ENCODE results near the gene NPTX2.

NPTX2 gene

GRCh38 chr7:98619450-98620321 lies 2.6 kb downstream of the NPTX2 start:
- DNase-seq, result no peak

GRCh38 chr7:98621573-98622482 lies 4.7 kb downstream of the NPTX2 start:
- no peak for DNase-seq

GRCh38 chr7:98622926-98623325 lies 5.8 kb downstream of the NPTX2 start:
- DNase-seq, result no peak

GRCh38 chr7:98624846-98625420 lies 7.8 kb downstream of the NPTX2 start:
- no peak for DNase-seq

GRCh38 chr7:98626460-98627412 lies 9.7 kb downstream of the NPTX2 start:
- DNase-seq, result no peak

- DNase-seq, result no peak
Measured at GRCh38 chr7:98627413-98627790, 10.3 kb downstream of the NPTX2 start.

GRCh38 chr7:98628418-98628817 lies 11.3 kb downstream of the NPTX2 start:
- DNase-seq, result no peak

- no peak for DNase-seq
Measured at GRCh38 chr7:98629001-98629431, 11.9 kb downstream of the NPTX2 start.

GRCh38 chr7:98630149-98630548 lies 13.1 kb downstream of the NPTX2 start:
- DNase-seq, result no peak

- DNase-seq, result no peak
Measured at GRCh38 chr7:98630770-98631169, 13.7 kb downstream of the NPTX2 start.

- no peak for DNase-seq
Measured at GRCh38 chr7:98638853-98639252, 21.8 kb downstream of the NPTX2 start.

- DNase-seq, result no peak
Measured at GRCh38 chr7:98640375-98640774, 23.3 kb downstream of the NPTX2 start.

GRCh38 chr7:98641646-98642500 lies 24.8 kb downstream of the NPTX2 start:
- no peak for DNase-seq

- no peak for DNase-seq
Measured at GRCh38 chr7:98643236-98643985, 26.3 kb downstream of the NPTX2 start.

- no peak for DNase-seq
Measured at GRCh38 chr7:98646465-98646864, 29.4 kb downstream of the NPTX2 start.

GRCh38 chr7:98647326-98647725 lies 30.2 kb downstream of the NPTX2 start:
- DNase-seq, result no peak

GRCh38 chr7:98651760-98652159 lies 34.7 kb downstream of the NPTX2 start:
- no peak for DNase-seq

GRCh38 chr7:98653601-98654310 lies 36.7 kb downstream of the NPTX2 start:
- DNase-seq, result no peak

GRCh38 chr7:98654524-98655272 lies 37.6 kb downstream of the NPTX2 start:
- no peak for DNase-seq

All from activated CD4-positive, CD25-positive, alpha-beta regulatory T cell treated with anti-CD3 and anti-CD28 coated beads, Interleukin-2, amount 50 U/mL, for 72 hours (primary cell).